Posterior vena cava (tissue), 2 donors: Measurements from ENCODE around the gene LMBR1. TPM values are rescaled to one million over a fixed set of nuclear protein-coding genes. Genes with fewer than 3 reads are reported as not detected.
A peak's percentile ranks its signal among the peaks of the same experiment; 100 is the strongest.
"Not testable (repeated sequence)": the region's sequence is repeated elsewhere in the genome, so short reads cannot be mapped to it uniquely, and the experiment has no call there.

Experiments
- DNase-seq: peaks from one replicate; pipeline ENCODE4 v3.0.0-alpha.2; 2020; ENCODE audit warnings: low spot score
- intact Hi-C, 2 donors: fragments of 100-400 bp; cut with DNase I; formaldehyde crosslinking; loops; one replicate each; pipeline versions ENCODE4 v1.14.1 to v1.14.2; 2022 to 2023
- total RNA-seq, 2 donors: library from RNA; stranded (reverse); fragmentation: NEBNext Ultra II Directional; extraction: Animal tissue kit (Norgen Biotek cat#: 25700); gene quantifications; one replicate each; pipeline ENCODE4 v1.2.1, GENCODE V29; 2021
- donor health status: DM: yes; HTN: yes; CAD: no.
- donor health status: DM: yes; HTN: yes; CAD: no.

LMBR1 gene
- total RNA-seq, 2 donors from 2014 or later: 55.5 to 65.1 TPM

GRCh38 chr7:156651474-156651873 lies 241.5 kb downstream of the LMBR1 start:
- DNase-seq: no peak
- intact Hi-C loops: no loop called here

DNA sequence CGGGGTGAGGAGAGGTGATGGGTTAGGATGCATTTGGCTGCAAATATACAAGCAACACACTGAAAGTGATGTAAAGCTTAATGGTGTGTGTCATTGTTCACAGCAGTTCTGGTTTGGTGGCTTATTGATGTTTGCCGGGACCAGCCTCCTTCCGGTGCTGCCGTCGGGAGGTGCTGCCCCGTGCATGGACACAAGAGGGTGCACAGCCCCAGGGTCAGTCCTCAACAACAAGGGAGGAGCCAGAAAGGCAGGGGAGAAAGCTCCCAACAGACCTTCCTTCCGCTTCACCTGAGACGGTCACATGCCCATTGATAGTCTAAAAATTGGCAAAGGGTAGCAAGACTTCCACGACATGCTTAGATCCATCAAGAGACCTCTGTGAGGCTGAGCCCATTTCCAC lies 242.9 kb downstream of the LMBR1 start:
- no peak for DNase-seq
- intact Hi-C loops: no loop called here

DNA sequence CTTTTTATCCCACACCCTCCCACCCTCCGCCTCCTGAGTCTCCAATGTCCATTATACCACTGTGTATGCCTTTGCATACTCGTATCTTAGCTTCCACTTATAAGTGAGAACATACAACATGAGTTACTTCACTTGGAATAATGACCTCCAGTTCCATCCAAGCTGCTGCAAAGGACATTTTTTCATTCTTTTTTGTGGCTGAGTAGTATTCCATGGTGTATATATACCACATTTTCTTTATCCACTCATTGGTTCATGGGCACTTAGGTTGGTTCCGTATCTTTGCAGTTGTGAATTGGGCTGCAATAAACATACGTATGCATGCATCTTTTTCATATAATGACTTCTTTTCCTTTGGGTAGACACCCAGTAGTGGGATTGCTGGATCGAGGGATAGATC lies 245.7 kb downstream of the LMBR1 start:
- intact Hi-C loops: loop anchor here in 1 of 2 donors (5.0 kb wide), 1 partner anchor 1985 kb away; no protein-coding TSS in a partner anchor
- not testable (repeated sequence) for DNase-seq

GRCh38 chr7:156642306-156643045 lies 250.5 kb downstream of the LMBR1 start:
- intact Hi-C loops: no loop called here

GRCh38 chr7:156640949-156641485 lies 252.0 kb downstream of the LMBR1 start:
- intact Hi-C loops: no loop called here
- peak; percentile 85 for DNase-seq

More at GRCh38 chr7:156642306-156643045, 250.5 kb downstream of the LMBR1 start:
- DNase-seq: no peak

DNA sequence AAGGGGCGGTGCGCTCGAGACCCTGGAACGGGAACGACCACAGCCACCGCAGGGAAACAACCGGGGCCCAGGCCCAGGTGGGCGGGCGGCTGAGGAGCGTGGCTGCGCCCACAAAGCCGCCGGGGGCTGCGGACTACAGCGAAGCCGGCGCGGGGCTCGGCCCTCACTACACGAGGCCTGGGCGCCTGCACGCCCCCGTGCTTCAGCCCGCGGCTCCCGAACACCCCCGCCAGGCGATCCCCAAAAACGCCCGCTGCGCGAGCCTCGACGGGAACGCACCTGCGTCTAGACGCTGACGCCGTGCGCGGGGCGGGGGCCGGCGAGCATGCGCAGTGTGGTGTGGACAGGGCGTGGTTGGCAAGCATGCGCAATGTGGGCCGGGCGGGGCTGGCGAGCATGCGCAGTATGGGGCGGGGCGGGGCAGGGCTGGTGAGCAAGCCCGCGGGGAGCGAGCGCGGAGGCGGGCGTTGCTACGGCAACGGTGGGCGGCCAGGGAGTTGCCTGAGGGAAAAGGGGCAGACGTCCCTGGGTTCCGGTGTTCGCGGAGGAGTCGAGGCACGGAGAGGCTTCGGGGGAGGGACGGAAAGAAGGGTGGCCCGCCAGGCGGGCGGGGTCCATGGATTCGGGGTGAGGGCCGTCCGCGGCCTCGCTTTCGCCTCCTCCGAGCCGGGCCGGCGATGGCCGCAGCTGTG lies 252.6 kb downstream of the LMBR1 start, which contains the start of gene RNF32:
TSS of gene RNF32 (plus strand) at position 518 of the 692 bp plus-strand sequence. CDS start 3,104 bp downstream, outside the sequence.
- peak; percentile 98 for DNase-seq
- intact Hi-C loops: no loop called here

- peak; percentile 83 for DNase-seq
- intact Hi-C loops: no loop called here
Observed at GRCh38 chr7:156639426-156640256, 253.3 kb downstream of the LMBR1 start.

DNA sequence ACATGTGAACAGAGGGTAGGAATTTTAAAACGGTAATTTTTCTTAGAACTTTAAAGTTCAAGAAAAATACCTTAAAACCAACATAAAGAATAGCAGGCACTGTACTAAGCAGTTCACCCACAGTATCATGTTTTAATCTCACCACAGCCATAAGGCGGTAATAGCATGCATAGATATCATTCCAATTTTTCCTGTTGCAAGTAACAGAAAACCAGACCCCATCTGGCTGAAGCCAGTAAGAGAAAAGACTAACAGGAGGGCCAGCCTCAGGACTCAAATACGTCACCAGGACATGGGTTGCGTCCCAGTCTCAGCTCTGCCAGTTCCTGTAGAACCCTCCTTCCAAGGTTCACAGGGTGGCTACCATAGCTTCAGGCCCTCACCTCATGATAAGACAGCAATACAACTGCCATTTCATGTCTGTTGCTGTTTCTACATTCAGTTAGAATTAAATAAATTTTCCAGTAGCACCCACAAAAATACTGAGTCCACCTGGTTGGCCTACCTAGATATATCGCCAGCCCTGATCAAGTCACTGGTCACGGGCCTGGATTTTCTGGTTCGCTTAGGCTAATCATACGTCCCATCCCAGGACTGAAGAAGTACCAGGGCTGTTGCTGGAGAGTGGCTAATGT lies 254.4 kb downstream of the LMBR1 start:
- intact Hi-C loops: no loop called here
- DNase-seq: no peak

- intact Hi-C loops, DNase-seq: not testable (repeated sequence)
Observed at GRCh38 chr7:156637093-156637492, 255.9 kb downstream of the LMBR1 start.

- intact Hi-C loops: no loop called here
- no peak for DNase-seq
Observed at GRCh38 chr7:156635529-156636385, 257.2 kb downstream of the LMBR1 start.

DNA sequence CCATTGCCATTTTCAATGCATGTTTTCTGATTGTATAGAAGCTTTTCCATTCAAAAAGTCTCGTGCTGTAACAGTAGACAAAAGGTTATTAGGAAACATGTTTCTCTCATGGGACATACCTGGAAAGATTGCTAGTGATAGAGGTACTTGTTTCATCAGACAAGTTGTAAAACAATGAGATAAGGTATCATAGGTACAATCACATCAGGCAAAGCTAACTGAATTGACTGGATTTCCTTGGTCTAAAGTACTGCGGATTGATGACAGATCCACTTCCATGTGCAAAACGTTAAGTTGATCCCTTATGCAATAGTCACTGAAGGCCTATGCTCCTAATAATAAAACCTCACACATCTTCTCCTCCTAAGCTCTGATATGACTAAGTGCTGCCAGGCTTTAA lies 258.9 kb downstream of the LMBR1 start:
- intact Hi-C loops: no loop called here
- no peak for DNase-seq

DNA sequence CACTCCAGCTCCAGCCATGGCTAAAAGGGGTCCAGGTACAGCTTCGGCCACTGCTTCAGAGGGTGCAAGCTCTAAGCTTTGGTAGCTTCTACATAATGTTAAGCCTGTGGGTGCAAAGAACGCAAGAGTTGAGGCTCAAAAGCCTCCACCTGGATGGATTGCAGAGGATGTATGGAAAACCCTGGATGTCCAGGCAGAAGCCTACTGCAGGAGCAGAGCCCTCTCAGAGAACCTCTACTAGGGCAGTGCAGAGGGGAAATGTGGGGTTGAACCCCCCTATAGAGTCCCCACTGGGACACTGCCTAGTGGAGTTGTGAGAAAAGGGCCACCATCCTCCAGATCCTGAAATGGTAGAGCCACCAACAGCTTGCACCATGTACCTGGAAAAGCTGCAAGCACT lies 263.1 kb downstream of the LMBR1 start:
- intact Hi-C loops: no loop called here
- DNase-seq: no peak

DNA sequence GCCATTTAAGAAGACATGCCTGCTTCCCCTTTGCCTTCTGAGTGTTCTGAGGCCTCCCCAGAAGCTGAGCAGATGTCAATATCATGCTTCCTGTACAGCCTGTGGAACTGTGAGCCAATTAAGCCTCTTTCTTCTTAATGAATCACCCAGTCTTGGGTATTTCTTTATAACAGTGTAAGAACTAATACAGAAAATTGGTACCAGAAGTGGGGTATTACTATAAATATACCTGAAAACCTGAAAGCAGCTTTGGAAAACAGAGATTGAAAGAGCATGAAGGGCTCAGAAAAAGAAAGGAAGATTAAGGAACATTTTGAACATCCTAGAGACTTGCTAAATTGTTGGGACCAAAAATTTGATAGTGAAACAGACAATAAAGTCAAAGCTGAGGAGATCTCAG lies 264.4 kb downstream of the LMBR1 start:
- DNase-seq: no peak
- intact Hi-C loops: no loop called here

Other genes starting within 250 kb of the LMBR1 start
- 10 to 100 TPM; 16.9 to 18.7 TPM for gene NOM1, start 56.5 kb upstream of the LMBR1 start, total RNA-seq
- gene MNX1, start 117.5 kb upstream of the LMBR1 start, total RNA-seq: not detected
- gene UBE3C, start 245.7 kb upstream of the LMBR1 start, total RNA-seq: 10 to 100 TPM; 58.7 to 62.4 TPM